DMS153 treated with DMSO at 0.1 percent for 48 hours (cell line): ENCODE data around the gene BRD2.

Experiments
- DNase-seq: peaks from one replicate; lab custom pipeline; 2025; ENCODE audit not compliant: unreplicated experiment; lab: John Stamatoyannopoulos, UW

BRD2 gene

DNA sequence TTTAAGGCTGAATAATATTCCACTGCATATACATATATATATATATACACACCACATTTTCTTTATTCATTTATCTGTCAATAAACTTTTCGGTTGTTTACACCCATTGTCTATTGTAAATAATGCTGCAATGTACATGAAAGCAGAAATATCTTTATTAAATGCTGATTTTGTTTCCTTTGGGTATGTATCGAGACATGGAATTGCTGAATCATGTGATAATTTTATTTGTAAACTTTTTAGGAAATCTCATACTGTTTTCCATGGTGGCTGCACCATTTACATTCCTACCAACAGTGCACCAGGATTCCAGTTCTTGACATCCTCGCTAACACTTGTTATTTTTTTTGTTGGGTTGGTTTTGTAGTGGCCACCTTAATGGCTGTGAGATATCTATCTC is 55.1 kb downstream of the BRD2 start:
- DNase-seq: no peak

DNA sequence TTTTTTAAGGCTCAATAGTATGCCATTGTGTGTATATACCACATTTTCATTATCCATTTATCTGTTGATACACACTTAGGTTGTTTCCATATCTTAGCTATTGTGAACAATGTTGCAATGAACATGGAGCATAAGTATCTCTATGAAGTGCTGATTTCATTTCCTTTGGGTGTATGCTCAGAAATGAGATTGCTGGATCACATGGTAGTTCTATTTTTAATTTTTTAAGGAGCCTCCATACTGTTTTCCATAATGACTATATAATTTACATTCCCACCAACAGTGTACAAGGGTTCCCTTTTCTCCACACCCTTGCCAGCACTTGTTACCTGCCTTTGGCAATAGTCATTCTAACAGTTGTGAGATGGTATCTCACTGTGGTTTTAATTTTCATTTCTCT is 56.1 kb downstream of the BRD2 start:
- no peak for DNase-seq

DNA sequence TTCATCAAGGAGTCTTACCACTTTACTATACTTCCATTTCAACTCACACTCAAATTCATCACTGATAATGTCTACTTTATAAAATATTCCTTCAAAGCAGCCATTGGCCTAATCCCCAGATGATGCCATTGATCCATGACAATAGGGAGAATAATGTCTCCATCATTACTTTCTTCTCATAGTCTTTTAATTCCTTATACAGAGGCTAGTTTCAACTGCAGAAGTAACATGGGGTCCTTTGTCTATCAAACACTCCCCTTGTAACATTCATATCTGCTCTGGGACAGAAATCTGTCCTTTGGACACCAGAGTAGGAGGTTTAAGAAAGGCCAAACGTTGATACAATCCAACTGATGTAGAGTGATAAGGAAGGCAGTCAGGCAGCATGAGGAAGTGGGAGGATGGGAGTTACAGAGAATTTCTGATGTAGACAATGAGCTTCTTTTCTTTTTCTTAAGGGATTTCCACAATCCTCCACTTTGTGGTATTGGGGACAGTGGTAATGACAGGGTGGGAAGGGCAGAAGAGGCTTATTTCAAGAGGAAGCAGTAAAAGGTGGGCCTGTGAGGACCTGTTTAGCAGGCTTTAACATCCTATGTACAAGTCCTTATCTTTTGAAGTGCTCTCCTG is 59.9 kb downstream of the BRD2 start:
- DNase-seq: no peak

DNA sequence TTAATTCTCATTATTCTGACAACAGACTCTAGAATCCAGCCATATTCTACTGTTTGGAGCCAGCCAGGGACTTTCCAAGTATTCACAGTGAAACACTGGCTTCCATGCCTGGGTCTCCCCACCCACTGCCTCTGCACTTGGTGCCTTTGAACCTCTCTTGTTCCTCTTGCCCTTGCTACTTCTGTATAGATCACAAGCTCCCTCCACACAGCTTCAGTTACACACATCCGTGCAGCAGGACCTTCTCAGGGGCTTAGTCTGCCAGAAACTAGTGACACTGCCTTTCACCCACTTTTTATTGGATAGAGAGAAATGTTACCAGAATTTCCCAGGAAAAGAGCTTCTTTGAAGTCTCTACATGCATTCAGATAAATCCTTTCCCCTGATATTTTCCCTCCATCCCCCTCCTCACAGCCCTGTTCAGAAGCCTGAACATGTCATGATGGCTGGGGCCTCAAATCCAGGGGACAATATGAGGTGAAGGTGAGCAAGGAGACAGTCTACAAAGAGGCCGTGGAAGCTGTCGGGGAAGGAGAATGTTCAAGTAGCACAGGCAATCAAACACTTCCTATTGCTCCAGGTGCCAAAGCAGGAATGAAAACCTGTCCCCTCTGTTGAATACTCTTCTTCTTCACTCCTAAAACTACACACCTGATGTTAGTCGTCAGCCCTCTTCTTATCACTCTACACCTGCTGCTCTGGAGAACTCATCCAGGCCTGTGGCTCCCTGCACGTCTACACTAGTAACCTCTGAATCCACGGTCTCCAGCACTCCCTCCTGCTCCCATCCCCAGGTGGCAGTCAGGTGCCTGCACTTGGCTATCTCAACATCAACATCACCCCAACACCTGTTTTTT is 61.2 kb downstream of the BRD2 start:
- no peak for DNase-seq

DNA sequence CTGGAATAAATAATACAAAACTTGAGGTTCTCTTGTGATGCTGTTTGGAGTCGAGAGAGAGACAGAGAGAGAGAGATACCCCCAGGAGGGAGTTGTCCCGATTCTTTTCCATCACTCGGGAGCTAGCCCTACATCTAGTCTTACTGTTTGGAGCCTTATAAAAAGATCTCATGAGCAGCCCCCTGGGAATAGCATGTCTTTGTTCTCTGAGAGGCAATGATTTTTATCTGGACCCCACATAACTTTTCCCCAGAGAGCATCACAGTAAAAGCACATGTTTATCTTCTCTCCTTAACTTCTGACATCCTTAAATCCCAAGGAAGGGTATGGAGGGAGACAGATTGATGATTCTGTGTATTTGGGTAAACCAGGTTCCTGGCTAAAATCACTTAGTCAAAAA is 61.9 kb downstream of the BRD2 start:
- no peak for DNase-seq
